ENCODE measurements around the gene TMEM154. TPM values are rescaled to one million over a fixed set of nuclear protein-coding genes. Genes with fewer than 3 reads are reported as not detected.

Gene TMEM154
- total RNA-seq, 1 donor from 2014 or later = 0.24 TPM

DNA sequence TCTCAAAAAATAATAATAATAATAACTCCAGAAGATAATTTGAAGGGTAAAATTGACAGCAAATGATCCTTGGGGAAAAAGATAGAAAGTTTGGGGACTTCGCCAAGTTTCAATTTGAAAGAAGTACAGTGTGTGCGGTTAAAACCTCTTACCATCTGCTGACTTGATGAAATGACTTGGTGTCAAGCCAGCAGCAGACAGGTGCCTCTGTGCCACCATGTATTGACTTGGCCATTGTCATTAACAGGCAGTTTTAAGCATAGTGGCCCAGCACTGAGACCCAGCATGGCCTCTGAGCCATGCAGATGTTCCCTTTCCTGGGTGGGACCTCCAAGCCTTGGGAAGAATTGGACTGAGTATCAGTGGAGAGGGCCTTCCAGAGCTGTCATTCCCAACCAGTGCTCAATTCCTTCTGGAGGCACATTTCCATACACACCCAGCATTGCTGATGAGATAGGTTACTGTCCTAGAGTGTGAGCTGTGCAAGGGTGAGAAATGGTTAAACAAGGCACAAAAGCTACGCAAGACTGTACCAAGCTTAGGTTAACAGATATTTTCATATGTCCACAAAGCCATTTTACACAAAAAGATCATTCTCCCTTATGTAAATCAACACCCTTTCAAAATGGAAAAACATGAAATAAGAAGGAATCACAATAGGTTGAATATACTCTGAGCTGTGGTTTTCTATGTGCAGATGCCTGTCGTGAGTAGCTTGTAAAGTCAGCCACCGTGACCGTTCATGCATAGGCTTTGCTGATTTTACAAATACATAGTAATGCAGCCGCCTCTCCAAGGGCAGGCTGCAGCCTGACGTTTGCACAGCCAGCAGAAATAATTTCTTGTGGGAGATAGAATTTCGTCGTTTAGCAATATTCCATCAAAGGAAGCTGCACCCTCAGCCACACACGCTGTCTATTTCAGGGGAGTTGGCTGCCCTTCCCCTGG is 84.5 kb downstream of the TMEM154 start:
- DNase-seq (ENCODE audit: low read depth) = peak; percentile 29

DNA sequence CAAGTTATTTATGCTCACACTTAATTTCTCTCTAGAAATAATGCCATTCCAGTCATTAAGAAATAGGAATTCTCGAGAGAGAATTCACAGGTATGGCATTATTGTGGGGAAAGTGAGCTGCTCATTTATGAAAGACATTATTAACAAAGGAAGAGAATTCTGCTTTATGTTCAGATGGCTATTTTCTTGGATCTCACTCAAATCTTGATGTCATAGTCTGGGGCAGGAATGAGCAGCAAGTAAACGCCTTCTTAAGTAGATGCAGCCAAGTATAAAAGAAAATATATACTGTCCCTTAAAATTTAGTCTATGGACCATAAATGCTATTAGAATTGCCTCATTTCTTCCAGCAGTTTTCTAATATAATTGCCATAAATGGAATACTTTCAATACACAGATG is 85.7 kb downstream of the TMEM154 start:
- no peak for DNase-seq (ENCODE audit: low read depth)

DNA sequence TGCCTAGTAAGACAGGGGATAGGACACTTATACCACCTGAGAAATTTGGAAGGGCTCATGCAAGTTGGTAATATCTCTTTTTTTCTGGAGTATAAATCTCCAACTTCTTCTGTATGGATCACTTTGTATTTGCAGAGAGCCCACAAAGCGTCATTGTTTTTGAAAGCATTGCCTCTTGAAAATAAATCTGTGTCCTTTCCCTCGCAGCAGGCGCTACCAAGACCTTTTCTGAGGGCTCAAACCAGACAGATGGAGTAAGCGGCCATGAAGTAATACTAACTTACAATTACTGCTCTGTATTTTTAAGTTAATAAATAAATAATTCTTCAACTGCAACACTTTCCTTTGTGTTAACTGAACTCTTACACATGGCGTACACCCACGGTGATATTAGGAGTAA is 87.9 kb downstream of the TMEM154 start:
- no peak for DNase-seq (ENCODE audit: low read depth)

DNA sequence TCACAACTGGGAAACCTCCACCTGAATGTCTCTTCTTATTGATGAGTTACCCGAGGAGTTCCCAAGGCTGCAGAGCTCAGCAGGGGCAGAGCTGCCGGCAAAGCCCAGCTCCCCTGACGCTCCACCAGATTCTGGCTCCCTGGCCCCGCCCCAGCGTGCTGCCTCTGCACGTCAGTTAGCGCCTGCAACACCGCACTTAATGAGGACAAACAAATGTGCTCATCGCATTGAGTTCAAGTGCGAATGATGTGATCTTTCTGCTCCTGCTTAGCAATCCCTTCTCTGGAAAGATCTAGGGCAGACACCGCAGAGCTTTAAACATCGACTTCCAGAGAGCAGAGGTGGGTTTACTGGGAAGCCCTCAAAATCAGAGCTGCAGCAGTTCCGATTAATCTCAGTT is 88.4 kb downstream of the TMEM154 start:
- peak; percentile 14 for DNase-seq (ENCODE audit: low read depth)

DNA sequence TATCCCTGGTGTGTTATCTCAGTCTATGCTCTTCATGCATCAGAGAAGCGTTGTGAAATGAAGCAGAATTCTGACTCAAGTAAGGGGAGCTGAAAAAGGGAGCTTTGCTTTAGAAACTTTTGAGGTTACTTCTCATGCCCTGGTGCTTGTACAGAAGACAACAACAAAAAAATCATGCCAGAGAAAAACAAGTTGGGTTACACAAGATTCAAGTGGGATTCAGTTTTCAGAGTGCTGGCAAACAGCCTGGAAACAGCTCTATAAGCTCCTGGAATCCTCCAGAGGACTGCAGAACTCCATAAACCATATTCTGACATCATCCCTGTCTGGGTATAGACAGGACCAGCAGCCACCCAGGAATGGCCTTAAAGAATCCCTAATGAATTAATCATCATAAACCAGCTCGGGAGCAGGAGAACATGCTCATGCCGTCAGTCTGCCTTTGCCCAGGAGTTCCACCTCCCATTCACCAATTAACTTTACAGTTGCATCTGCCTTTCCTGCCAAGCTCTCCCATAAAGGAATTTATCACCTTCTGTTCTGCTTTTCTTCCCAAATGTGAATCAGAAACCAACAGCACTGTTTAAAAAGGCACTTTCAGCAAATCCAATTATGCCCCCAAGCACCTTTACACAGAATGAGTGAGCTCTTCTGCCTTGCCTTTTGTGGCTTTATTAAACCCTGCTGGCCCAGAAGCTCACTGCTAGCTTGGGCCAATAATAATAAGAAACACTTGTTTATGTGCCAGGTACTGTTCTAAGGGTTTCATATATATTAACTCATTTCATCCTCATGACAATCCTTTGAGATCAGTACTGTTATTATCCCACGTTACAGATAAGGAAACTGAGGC is 89.4 kb downstream of the TMEM154 start:
- DNase-seq (ENCODE audit: low read depth) = peak; percentile 54

DNA sequence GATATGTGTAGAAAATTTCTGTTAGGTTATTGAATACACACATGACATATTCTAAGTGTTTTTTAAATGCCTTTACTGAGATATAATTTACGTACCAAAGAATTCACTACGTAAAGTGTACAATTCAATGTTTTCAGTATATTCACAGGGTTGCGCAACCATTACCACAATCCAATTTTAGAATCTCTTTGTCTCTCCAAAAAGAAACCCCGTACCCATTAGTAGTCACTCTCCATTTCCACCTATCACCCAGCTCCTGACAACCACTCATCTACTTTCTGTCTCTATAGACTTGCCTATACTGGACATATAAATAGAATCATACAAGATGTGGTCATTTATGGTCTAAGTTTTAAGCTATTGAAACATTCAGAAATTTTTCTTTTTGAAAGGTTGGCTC is 90.9 kb downstream of the TMEM154 start:
- no peak for DNase-seq (ENCODE audit: low read depth)

DNA sequence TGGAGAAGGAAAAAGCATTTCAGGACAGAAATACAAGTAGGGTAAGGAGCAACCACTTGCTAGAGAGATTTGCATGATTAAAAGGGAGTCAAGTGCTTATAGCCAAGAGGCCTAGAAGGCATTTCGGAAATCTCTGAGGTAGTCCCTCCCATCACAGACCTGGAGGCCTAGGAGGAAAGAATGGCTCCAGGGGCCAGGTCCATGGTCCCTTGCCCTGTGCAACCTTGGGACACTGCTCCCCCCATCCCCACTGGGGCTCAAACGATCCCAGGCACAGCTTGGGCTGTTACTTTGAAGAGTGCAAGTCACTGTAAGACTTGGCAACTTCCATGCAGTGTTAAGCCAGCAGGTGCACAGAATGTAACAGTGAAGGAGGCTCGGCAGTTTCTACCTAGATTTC is 92.7 kb downstream of the TMEM154 start:
- DNase-seq (ENCODE audit: low read depth) = no peak

DNA sequence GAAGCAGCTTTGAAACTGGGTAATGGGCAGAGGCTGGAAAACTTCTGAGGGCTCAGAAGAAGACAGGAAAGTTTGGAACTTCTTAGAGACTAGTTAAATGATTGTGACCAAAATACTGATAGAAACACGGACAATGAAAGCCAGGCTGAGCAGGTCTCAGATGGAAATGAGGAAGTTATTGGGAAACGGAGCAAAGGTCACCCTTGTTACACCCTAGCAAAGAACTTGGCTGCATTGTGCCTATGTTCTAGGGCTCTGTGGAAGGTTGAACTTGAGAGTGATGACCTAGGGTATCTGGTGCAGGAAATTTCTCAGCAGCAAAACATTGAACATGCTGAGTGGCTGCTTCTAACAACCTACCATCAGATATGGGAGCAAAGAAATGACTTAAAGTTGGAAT is 93.1 kb downstream of the TMEM154 start:
- DNase-seq (ENCODE audit: low read depth) = no peak

DNA sequence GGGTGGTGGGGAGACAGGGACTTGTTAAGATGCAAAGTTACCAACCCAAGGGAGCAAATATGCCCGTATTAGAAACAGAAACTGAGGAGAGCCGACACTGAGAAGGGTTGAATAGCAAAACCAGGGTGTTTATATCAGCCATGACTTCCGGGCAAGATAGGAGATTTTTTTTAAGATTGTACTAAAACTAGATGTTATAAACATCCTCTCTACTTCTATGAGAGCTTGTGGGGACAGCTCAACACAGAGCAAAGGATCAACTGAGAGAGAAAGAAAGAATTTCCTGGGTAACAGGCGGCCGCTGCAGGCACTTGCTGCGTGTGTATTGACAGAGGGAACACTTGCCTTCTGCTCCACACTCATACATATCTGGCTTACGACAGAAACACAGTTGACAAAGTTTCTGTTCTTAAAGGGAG is 94.8 kb downstream of the TMEM154 start:
- DNase-seq (ENCODE audit: low read depth) = peak; percentile 11

DNA sequence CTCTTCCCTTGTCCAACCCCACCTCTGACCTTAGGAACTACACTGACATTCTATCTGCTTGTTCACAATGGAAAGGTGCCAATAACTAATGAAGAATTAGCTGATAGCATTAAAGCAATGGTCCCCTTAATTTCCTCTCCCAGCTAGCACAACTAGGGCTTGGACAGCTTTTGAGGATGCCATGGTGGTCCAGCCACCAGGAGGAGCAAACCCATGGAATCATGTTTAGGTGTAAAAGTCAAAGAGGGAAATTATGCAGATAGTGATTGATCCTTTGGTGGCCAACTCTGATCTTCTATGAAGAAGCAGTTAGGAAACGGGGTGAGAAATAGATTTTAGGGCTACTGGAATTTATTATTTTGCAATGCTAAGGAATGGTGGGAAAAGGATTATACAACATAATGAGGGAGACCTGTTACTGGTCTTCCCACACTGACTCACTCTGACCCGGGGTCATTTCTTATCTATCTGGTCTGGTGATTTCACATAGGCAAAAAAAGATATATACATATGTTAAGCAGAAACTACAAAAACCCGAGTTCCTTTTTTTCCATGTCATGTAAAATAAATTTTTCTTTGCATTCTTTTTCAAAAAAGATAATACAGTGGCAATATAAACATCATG is 98.1 kb downstream of the TMEM154 start:
- no peak for DNase-seq (ENCODE audit: low read depth)

DNA sequence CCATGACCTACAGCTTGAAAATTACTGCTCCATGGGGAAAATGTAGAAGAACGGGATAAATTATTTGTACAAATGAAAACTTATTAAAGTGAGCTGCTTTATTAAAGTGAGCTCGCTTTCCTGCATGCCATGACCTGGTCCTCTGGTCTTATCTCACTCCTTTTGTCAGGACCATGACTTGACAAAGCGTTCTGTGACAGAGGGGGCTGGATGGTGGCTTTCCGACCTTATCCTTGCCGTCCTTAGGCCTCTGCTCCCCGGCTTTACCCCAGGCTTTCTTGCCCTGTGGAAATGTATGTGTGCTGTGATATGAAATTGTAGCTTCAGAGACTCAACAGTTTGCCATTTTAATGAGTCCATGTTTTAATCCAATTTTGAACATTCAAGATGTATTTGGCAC is 99.9 kb downstream of the TMEM154 start:
- no peak for DNase-seq (ENCODE audit: low read depth)

DNA sequence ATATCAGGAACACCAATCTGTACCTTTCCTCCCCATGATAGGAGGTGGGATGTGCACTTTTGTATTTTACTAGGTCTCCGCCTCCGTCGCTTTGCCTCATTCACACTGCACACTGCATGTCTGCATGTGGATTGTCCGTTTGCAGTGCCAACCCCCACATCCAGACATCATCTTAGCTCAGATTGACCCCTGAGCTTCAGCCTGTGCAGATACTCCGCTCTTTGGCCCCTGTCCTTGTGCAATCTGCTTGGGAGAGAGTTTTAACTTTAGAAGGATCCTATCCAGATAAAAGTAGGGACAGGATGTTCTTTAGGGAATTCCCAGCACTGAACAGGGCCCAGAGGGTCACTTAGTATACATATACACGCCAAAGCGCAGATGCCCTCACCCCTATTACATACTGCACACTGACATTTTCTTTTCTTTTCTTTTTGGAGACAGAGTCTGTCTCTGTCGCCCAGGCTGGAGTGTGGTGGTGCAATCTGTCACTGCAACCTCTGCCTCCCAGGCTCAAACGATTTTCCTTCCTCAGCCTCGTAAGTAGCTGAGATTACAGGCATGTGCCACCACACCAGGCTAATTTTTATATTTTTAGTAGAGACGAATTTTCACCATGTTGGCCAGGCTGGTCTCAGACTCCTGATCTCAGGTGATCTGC is 100.6 kb downstream of the TMEM154 start:
- no peak for DNase-seq (ENCODE audit: low read depth)

DNA sequence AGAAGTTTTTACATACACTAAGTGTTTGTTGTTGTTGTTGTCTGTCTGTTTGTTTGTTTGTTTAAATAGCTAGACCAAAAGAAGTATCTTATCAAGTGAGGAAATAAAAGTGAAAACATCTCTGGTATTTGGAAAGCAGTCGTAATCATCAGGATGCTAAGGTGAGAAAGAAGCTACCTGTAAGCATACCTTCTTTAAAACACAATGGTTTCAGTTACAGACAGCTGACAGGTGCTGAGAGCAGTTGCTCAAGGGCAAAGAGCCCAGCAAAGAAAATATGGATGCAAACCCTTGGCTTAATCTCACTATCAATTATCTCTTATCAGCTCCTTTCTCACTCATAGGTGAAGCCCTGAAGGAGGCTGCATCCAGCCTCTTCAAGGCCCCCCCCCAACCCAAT is 101.1 kb downstream of the TMEM154 start:
- no peak for DNase-seq (ENCODE audit: low read depth)

DNA sequence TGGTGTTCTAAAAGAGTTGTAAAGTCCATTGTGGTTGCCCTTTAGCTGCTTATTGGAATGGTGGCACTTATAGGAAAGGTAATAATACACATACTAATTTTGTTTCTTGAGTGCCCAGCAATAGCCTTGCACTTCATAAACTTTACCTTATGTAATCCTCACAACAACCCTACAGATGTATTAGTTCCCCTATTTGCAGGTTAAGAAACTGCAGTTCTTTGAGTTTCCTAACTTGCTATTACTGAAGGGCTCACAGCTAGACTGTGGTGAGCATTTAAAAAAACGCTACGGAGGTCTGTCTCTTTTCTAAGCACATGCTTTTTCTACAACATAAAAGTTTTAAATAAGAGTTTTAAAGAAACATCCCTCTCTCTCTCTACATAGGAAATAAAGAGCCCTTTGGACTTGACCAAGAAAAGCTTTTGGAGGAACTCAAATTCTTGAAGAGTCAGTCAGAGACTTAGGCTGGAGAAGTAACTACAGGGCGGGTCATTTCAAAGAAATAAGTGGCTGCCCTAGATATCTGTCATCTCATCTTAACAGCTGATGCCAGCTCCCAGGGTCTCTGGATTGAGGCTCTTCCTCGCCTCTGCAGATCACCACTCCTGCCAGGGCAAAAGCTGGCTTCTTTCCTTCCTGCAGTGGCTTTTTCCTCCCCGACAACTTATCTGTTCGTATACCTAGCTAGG is 101.9 kb downstream of the TMEM154 start:
- peak; percentile 14 for DNase-seq (ENCODE audit: low read depth)

DNA sequence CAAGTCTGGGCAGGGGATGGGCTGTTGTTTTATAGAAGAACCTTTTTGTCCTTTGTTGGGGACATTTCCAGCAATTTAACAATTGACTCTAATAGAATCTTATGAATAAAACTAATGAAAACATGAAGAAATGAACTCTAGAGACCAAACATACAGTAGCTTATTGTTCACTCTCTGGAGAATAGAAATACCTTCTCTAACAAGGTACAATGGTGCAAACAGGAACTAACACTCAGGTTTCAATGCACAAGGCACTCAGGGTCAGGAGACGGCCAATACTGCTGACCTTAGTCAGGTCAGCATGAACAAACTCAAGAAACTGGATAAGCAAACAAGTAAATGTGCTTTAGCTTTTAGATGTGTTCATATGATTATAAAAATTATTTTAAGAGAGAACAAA is 104.3 kb downstream of the TMEM154 start:
- DNase-seq (ENCODE audit: low read depth) = no peak

DNA sequence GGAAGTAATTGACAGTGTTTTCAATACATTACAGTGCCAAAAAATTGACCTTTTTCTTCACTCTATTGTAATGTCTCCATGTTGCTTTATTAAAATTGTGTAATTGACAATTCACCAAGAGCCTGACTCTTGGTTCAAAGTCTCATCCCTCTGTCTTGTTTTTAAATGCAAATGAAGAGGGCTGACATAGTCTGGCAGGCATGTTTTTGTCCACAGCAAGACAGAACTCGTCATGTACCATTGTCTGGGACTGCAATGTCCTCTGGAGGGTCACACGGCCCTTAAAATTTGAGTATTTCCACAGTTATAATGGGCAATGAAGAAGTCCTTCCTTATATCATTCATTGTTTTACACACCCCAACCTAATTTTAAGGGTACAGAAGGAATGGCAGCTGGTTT is 105.9 kb downstream of the TMEM154 start:
- no peak for DNase-seq (ENCODE audit: low read depth)

DNA sequence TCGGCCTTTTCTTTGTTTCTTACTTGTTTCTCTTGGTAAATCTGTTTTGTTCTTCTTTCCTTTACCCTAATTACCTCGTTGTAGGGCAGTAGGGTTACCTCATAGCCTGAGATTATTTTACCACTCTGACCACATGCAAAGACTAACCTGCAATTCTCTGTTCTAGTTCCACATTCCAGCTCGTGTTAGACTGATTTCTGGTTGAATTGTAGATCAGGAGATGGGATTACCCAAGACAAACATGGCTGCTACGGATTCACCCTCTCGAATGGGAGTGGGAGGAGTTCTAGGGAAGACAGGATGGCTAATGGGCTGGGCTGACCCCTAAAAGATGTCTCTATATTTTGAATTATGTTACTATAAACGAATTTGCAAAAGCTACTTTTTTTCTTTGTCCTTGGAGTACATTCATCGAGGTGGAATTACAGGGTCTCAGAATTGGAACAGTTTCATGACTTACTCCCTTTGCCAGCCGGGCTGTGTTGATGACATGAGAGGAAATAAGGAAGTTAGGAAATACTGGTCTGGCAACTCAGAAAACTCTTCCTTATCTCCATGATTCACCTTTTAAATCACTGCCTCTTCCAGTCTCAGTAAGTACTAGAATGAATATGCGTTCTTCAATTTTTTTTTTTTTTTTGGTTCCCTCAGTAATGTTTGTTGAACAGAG is 107.2 kb downstream of the TMEM154 start:
- no peak for DNase-seq (ENCODE audit: low read depth)

DNA sequence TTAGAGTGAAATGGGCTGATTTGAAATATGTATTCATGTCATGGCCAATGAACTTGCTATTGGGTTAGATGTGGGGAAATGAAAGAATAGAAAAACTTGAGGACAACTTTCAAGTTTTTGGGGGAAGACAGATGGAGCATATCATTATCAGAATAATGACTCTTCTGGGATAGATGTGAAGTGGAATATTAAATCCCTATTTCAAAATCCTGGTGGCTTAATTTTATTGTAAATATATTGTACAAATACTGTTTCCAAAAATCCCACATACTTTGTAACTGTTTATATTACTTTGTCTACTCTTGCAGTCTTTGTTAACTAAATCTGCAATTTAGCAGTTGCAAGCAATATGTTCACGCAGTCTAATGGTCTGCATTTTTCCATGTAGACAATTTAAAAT is 108.0 kb downstream of the TMEM154 start:
- DNase-seq (ENCODE audit: low read depth) = no peak

DNA sequence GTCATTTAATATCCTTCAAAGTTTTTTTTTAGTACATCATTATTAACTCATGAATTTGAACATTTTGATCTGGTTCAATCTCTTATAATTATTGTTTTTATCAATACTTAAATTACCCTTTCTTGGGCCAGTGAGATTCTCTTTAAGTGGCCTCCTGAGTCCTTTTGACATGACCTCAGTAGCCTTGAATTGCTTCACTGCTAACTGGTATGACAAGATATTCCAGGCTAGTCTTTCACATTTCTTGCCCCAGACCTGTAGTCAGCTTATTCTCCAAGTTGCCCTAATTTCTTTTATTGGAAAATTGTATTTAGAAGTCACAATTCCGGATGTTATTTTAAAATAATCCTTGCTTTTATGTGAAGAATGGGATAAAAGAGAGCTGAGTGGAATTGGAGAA is 108.5 kb downstream of the TMEM154 start:
- no peak for DNase-seq (ENCODE audit: low read depth)

Data from myocyte (in vitro differentiated cells).